AG09319 (cell line): ENCODE data around the gene CYP46A1.

Experiments used
- DNase-seq: peaks from one replicate; pipeline ENCODE4 v3.0.0-alpha.2; 2010; ENCODE audit warnings: low read depth; ENCODE audit errors: extremely low read depth
- TF ChIP-seq, protein P1 (sequence below): IDR thresholded peaks from 2 replicates; pipeline ENCODE4 v1.5.1; 2011; ENCODE audit warnings: low read depth, mild to moderate bottlenecking, inconsistent platforms, low read length, moderate library complexity

Gene CYP46A1

DNA sequence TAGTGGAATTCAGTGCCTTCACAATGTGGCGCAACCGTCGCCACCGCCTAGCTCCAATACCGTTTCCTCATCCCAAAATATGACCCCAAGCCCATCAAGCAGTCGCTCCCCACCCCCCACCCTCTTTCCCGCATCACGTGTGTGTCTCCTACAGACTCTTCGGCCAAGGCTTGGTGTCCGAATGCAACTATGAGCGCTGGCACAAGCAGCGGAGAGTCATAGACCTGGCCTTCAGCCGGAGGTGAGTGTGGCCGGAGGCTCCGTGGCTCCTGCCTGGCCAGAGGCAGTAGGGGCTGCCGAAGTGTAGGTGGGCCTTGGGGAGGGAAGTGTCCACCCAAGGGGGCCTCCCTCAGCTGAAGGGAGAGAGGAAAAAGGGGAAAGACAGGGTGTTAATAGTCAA lies 15.8 kb downstream of the CYP46A1 start:
- no peak for DNase-seq
- TF ChIP-seq, protein P1, sequence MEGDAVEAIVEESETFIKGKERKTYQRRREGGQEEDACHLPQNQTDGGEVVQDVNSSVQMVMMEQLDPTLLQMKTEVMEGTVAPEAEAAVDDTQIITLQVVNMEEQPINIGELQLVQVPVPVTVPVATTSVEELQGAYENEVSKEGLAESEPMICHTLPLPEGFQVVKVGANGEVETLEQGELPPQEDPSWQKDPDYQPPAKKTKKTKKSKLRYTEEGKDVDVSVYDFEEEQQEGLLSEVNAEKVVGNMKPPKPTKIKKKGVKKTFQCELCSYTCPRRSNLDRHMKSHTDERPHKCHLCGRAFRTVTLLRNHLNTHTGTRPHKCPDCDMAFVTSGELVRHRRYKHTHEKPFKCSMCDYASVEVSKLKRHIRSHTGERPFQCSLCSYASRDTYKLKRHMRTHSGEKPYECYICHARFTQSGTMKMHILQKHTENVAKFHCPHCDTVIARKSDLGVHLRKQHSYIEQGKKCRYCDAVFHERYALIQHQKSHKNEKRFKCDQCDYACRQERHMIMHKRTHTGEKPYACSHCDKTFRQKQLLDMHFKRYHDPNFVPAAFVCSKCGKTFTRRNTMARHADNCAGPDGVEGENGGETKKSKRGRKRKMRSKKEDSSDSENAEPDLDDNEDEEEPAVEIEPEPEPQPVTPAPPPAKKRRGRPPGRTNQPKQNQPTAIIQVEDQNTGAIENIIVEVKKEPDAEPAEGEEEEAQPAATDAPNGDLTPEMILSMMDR: no peak

DNA sequence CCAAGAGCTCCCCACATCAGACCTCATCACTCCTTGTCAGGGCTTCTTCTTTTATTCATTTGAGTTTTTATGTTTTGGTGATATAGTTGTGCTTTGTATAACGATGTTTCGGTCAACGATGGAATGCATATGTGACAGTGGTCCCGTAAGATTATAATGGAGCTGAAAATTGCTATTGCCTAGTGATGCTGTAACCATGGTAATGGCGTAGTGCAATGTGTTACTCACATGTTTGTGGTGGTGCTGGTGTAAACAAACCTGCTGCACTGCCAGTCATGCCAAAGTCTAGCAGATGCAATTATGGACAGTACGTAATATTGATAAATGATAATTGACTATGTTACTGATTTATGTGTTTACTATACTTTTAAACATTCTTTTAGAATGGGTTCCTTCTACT lies 16.3 kb downstream of the CYP46A1 start:
- TF ChIP-seq, protein P1: no peak

DNA sequence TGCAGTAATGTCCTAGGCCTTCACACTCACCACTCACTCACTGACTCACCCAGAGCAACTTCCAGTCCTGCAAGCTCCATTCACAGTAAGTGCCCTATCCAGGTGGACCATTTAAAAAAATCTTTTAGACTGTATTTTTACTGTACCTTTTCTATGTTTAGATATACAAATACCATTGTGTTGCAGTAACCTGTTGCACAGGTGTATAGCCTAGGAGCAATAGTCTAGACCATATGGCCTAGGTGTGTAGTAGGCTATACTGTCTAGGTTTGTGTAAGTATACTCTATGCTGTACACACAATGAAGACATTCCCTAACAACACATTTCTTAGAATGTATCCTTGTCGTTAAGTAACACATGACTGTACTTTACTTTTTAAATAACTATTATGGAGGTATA lies 17.2 kb downstream of the CYP46A1 start:
- no peak for DNase-seq
- TF ChIP-seq, protein P1: no peak

More for the DNA sequence above, 16.3 kb downstream of the CYP46A1 start:
- DNase-seq: no peak

DNA sequence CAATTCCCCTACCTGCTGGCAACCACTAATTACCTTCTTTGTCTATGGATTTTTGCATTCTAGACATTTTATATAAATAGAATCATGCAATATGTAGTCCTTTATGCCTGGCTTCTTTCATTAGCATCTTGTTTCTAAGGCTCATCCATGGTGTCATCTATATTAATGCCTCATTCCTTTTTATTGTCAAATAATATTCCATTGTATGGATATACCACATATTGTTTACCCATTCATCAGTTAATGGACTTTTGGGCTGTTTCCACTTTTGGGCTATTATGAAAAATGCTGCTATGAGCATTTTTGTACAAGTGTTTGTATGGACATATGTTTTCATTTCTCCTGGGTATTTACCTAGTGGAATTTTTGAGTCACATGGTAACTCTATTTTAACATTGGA lies 18.0 kb downstream of the CYP46A1 start:
- TF ChIP-seq, protein P1: no peak
- no peak for DNase-seq

DNA sequence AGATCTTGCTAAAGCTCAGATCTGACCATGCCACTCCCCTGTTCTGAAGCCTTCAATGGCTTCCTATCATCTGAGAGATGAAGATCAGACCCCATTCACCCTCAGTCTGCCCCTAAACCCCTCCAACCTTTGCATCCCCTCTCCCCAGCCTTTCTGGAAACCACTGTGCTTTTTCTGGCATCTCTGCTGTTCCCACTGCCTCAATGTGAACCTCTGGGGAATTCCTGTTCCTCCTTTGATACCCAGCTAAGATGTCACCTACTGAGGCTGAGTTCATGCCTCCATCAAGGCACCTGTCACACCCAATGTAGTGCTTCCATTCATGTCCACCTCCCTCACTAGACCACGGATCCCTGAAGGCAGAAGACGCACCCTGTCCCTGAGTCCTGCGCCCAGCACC lies 19.3 kb downstream of the CYP46A1 start:
- DNase-seq: no peak
- TF ChIP-seq, protein P1: no peak

DNA sequence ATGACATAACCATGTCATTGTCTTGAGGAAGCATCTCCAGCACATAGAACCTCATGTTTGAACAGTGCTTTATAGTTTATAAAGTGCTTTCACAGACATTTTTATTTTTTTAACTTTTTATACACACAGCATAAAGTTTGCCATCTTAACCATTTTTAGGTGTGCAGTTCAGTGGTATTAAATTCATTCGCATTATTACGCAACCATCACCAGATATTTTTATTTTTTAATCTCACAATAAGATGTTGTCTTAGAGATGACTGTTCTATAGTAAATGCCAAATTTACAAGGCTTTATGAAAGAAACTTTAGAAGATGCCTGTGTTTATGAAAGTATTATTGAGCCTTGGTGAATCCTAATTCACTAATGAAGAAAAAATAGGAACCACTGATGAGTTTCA lies 19.9 kb downstream of the CYP46A1 start:
- TF ChIP-seq, protein P1: no peak
- no peak for DNase-seq

DNA sequence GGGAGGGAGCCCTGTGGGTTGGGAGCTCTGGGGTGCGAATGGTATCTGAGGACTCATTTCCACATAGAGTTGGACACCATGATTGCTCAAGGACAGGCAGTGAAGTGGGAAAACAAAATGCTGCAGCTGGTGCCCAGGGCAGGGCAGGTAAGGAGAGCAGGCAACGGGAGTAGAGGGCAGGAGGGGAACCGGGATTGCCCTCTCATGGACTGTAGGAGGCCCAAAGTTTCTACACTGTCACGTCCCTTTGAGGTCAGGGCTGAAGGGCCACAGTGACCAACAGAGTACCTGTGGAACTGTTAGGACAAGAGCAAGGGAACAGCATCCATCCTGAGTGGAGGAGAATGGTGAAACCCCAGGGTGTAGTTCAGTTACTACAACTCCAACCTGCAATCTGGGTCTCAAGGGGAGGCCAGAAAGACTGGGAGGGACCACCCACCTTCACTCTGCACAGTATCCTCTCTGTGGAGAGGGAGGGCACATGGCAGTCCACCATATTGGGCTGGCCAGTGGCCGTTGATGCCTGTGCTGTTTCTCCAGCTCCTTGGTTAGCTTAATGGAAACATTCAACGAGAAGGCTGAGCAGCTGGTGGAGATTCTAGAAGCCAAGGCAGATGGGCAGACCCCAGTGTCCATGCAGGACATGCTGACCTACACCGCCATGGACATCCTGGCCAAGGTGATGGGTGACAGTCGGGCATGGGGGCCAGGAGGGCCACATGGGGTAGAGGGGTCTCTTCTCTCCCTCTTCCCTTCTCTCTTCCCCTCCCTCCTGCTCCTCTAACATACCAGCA lies 22.2 kb downstream of the CYP46A1 start:
- TF ChIP-seq, protein P1: no peak
- DNase-seq: no peak
